Type B pancreatic cell (in vitro differentiated cells): ENCODE data around the gene ATP10B. TPM values are rescaled to one million over a fixed set of nuclear protein-coding genes. Genes with fewer than 3 reads are reported as not detected.

Experiments
- DNase-seq: peaks from one replicate; pipeline ENCODE4 v3.0.0; 2021; ENCODE audit warnings: mixed read lengths; ENCODE audit not compliant: unreplicated experiment; ENCODE audit errors: extremely low spot score
- H3K27ac Mint-ChIP-seq: 2 replicates; pipeline ENCODE4 v1.8.0; 2021; ENCODE audit warnings: mild to moderate bottlenecking, mixed read lengths
- H3K27me3 Mint-ChIP-seq: 2 replicates; pipeline ENCODE4 v1.8.0; 2021; ENCODE audit warnings: mixed read lengths
- H3K36me3 Mint-ChIP-seq: 2 replicates; pipeline ENCODE4 v1.8.0; 2021; ENCODE audit warnings: mixed read lengths
- H3K4me1 Mint-ChIP-seq: one replicate; pipeline ENCODE4 v1.8.0; 2021; ENCODE audit warnings: mixed read lengths; ENCODE audit not compliant: unreplicated experiment
- H3K4me3 Mint-ChIP-seq: 2 replicates; pipeline ENCODE4 v1.8.0; 2021; ENCODE audit warnings: mild to moderate bottlenecking, mixed read lengths
- H3K9me3 Mint-ChIP-seq: 2 replicates; pipeline ENCODE4 v1.8.0; 2021; ENCODE audit warnings: mixed read lengths
- total RNA-seq: library from RNA; stranded (reverse); gene quantifications from 2 replicates; pipeline ENCODE4 v1.2.1, GENCODE V29; 2021; ENCODE audit warnings: low replicate concordance
- TF ChIP-seq, protein P1 (sequence below): fragments of 200-600 bp; sonication (generic); conservative IDR thresholded peaks from 2 replicates; pipeline ENCODE4 v1.5.0; 2021; ENCODE audit warnings: antibody characterized with exemption, mild to moderate bottlenecking

The ATP10B gene
- total RNA-seq, 1 donor from 2014 or later = 4.0 TPM

DNA sequence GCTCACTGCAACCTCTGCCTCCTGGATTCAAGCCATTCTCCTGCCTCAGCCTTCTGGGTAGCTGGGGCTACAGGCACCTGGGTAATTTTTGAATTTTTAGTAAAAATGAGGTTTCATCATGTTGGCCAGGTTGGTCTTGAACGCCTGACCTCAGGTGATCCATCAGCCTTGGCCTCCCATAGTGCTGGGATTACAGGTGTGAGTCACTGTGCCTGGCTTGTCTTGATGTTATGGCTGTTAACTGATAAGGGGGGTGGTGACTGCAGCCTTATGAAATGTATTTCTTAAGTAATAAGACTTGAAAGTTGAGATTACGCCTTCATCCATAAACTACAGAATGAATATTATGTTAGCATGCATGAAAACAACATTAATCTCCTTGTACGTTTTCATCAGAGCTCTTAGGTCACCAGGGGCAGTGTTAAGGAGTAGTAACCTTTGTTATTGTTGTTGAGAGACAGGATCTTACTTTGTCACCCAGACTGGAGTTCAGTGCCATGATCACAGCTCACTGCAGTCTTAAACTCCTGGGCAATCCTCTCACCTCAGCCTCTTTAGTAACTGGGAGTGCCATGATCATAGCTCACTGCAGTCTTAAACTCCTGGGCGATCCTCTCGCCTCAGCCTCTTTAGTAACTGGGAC, 148.3 kb downstream of the ATP10B start:
- Mint-ChIP-seq H3K4me1 (no peaks in the 10 kb centered on the region), H3K9me3 (no peaks in the 10 kb centered on the region), H3K36me3 (no peaks in the 10 kb centered on the region), H3K27ac (no peak overlapping the region), H3K27me3 (no peaks in the 10 kb centered on the region), H3K4me3 (no peak overlapping the region)
- TF ChIP-seq, protein P1, sequence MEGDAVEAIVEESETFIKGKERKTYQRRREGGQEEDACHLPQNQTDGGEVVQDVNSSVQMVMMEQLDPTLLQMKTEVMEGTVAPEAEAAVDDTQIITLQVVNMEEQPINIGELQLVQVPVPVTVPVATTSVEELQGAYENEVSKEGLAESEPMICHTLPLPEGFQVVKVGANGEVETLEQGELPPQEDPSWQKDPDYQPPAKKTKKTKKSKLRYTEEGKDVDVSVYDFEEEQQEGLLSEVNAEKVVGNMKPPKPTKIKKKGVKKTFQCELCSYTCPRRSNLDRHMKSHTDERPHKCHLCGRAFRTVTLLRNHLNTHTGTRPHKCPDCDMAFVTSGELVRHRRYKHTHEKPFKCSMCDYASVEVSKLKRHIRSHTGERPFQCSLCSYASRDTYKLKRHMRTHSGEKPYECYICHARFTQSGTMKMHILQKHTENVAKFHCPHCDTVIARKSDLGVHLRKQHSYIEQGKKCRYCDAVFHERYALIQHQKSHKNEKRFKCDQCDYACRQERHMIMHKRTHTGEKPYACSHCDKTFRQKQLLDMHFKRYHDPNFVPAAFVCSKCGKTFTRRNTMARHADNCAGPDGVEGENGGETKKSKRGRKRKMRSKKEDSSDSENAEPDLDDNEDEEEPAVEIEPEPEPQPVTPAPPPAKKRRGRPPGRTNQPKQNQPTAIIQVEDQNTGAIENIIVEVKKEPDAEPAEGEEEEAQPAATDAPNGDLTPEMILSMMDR = no peak
- DNase-seq = no peak

DNA sequence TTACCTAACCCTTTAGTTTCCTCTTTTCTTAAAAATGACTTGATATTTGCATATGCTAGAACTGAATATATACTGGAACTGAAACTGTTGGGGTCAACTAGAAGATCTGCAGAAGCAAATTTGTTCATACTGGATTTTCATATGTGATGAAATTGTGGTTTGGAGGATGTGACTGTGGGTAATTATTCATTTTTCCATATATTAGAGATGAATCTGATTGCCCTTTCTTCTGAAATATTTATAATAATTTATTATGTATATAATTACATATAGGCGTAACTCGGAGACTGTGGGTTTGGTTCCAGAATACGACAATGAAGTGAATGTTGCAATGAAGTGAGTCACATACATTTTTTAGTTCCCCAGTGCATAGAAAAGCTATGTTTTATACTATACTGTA, 149.1 kb downstream of the ATP10B start:
- H3K4me1 Mint-ChIP-seq = no peaks in the 10 kb centered on the region
- no peaks in the 10 kb centered on the region for H3K27me3 Mint-ChIP-seq
- no peaks in the 10 kb centered on the region for H3K36me3 Mint-ChIP-seq
- H3K9me3 Mint-ChIP-seq = no peaks in the 10 kb centered on the region
- no peak for DNase-seq
- TF ChIP-seq, protein P1 = no peak
- H3K27ac Mint-ChIP-seq = no peak overlapping the region
- H3K4me3 Mint-ChIP-seq = no peak overlapping the region

DNA sequence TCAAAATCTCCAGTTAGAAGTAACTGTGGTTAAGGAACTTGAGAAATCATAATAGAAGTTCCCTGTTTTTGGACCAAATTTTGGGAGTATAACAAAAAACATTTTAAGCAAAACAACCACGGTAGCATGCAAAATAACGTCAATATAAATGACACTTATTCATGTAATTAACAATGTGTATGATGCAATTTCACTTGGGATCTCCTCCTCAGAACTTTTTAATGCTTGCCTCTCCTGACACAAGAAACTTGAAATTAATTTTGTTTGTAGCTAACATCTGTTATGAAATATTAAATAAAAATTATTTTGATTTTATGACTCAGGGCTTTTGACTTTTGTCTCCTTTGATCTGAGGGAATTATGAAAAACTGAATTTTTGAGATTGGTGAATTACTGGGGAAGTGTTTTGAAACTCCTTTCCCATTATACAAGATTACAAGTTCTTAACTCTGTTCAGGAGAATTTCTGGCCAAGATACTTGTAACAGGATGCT, 149.7 kb downstream of the ATP10B start:
- Mint-ChIP-seq H3K27ac (no peak overlapping the region), H3K9me3 (no peaks in the 10 kb centered on the region), H3K36me3 (no peaks in the 10 kb centered on the region), H3K27me3 (no peaks in the 10 kb centered on the region), H3K4me3 (no peak overlapping the region), H3K4me1 (no peaks in the 10 kb centered on the region)
- TF ChIP-seq, protein P1 = no peak
- DNase-seq = no peak

DNA sequence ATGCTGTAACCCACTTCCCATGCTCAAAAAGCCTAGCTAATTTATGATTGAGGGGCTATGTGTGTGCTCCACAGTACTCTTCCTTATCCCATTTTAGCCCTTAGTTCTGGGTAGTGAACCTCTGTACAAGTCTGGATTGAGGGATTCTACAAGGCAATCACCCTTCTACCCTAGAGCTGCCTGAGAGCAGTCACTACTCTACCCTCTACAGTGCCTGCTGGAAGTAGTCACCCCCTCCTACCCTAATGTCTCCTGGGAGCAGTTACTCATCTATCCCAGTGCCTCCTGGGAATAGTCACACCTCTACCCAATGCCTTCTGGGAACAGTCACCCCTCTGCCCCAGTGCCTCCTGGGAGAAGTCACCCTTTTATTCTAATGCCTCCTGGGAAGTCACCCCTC, 150.6 kb downstream of the ATP10B start:
- no peaks in the 10 kb centered on the region for H3K27me3 Mint-ChIP-seq
- DNase-seq = no peak
- H3K27ac Mint-ChIP-seq = no peak overlapping the region
- no peaks in the 10 kb centered on the region for H3K9me3 Mint-ChIP-seq
- H3K4me3 Mint-ChIP-seq = no peak overlapping the region
- H3K36me3 Mint-ChIP-seq = no peaks in the 10 kb centered on the region
- TF ChIP-seq, protein P1 = no peak
- H3K4me1 Mint-ChIP-seq = no peaks in the 10 kb centered on the region

DNA sequence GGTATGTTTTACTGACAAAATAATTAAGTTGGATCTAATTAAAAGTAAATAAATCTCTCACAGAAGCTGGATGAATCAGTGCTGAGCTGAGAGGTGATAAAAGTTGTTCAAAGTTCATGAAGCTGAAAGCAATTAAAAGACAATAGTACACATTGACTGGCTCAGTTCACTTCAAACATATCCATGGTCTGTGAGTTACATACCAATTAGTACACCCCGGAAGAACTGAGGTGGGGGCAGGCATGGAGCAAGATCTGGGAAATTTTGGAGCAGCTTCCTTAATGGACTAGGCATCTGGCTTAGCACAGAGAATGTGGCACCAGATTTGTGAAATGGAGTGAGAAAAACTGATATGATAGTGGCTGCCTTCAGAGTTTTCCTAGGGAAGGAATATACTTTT, 152.7 kb downstream of the ATP10B start:
- H3K4me3 Mint-ChIP-seq = no peak overlapping the region
- TF ChIP-seq, protein P1 = no peak
- H3K4me1 Mint-ChIP-seq = no peaks in the 10 kb centered on the region
- DNase-seq = no peak
- H3K27me3 Mint-ChIP-seq = no peaks in the 10 kb centered on the region
- H3K36me3 Mint-ChIP-seq = no peaks in the 10 kb centered on the region
- H3K27ac Mint-ChIP-seq = no peak overlapping the region
- no peaks in the 10 kb centered on the region for H3K9me3 Mint-ChIP-seq
